ENCODE measurements around the gene PARVB.

PARVB gene

DNA sequence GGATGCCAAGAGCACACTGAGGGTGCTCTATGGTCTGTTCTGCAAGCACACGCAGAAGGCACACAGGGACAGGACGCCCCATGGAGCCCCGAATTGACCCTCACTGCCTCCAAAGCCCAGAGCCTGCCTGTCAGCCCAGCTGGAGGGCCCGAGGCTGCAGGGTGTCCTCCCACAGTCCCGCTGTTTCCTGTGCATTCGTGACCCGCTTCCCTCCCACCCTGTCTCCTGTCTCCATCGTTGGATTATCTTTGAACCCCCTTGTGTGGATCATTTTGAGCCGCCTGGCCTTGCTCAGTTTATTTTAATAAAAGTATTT lies 182.2 kb downstream of the PARVB start:
- DNase-seq, result no peak

GRCh38 chr22:44206696-44207095 lies 182.6 kb downstream of the PARVB start:
- DNase-seq, result no peak

DNA sequence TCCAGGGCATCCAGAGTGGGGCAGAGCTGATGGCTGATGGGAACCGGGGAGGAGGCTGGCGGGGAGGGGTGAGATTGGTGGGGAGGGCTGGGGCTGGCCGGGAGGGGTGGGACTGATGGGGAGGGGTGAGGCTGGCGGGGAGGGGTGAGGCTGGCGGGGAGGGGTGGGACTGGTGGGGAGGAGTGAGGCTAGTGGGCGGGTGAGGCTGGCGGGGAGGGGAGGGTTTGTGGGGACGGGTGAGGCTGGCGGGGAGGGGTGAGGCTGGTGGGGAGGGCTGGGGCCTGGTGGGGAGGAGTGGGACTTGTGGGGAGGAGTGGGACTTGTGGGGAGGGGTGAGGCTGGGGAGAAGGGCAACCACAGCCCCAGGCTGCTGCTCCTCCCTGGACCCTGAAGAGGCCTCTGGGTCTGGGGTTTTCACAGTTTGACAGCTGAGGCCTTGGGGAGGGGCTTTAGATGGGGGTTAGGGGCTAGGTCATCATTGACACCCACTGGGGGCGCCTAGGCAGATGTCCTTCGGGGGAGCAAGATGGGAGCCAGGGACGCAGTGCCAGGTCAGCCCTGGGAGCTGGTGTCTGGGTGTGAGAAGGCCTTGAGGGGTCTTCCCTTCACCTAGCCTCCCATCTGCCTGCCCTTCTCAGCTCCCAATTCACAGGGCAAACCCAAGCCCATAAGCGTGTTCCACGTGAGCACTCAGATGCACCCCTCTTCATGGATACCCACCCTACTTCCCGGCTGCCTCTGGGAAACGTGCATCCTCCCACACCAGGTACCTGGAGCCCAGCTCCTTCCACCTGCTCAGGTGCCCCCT lies 183.3 kb downstream of the PARVB start:
- DNase-seq, result no peak

GRCh38 chr22:44207981-44208317 lies 183.8 kb downstream of the PARVB start:
- no peak for DNase-seq

DNA sequence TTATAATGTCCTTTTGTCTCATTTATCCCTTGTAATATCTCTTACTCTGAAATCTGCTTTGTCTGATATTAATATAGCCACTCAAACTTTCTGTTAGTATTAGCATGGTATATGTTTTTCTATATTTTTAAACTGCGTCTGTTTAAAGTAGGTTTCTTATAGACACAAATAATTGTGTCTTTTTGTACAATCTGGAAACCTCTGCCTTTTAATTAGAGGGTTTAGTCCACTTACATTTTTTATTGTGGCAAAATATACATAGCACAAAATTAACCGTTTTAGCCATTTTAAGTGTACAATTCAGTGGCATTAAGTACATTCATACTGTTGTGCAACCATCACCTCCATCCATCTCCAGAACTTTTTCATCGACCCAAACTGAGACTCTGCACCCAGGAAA lies 185.2 kb downstream of the PARVB start:
- no peak for DNase-seq

- no peak for DNase-seq
Measured at GRCh38 chr22:44210722-44211121, 186.6 kb downstream of the PARVB start.

DNA sequence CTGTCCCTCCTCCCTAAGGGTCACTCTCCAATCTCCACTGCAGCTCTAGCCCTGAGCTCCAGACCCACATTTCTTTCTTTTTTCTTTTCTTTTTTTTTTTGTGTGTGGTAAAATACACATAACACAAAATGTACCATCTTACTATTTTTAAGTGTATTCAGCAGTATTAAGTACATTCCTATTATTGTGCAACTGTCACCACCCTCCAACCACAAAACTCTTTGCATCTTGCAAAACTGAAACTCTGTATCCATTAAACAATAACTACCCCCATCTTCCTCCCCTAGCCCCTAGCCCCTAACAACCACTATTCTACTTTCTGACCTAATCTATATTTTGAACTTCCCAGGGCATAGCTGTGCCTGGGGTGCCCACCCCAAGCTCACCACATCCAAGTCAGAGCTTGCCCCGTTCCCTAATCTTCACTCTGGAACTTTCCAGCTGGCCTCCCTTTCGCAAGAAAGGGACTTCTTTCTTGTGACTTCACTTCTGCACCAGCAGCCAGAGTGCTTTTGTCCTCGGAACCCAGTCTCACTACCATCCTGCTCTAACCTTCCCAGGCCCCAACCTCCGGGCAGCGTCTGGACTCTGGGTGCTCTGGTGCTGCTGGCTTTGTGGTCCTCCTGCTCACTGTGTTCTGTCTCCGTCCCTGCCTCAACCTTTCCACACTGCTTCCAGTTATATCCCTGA lies 187.3 kb downstream of the PARVB start:
- DNase-seq, result no peak

DNA sequence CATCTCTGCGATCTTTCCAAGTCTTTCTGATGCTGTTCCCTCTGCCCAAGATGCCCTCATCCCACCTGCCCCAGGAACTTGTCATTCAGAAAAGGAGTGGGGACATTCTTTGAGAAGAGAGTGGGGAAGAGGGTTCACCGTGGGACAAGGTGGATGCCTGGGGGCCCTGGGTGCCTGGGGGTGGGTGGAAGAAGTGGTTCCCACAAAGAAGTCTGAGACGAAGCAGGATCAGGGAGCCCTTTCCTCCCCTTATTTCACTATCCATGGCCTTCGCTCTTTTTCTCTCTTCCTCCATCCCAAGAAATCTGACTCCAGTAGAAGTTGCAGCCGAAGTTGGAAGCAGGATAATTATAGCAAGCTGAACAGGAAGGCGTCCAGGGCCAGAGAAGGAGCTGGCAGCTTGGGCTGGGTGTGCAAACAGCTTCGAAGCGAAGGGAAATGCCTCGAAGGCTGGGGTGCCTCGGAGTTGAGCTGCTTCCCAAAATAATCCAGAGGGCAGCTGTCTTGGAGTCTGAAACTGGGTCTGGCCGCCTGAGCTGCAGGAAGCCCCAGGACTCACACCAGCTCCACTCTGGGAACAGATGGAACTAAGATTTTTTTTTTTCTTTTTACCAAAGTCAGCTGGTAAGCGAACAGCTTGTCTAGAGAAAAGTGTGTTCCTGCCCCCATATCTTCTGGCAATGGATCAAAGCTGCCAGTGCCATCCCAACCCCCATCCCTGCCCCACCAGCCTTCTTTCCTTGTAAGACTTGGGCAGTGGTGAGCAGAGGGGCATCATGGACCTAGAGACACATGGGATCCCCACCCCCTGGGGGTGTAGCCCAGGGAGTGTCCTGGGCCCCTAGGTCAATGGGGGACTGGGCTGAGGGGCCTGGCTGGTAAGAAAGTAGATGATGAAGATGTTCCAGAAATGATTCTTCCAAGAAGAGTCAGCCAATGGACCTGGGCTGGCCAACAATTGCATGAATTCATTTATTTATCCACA lies 188.1 kb downstream of the PARVB start:
- no peak for DNase-seq

- DNase-seq, result no peak
Measured at GRCh38 chr22:44212936-44213335, 188.8 kb downstream of the PARVB start.

DNA sequence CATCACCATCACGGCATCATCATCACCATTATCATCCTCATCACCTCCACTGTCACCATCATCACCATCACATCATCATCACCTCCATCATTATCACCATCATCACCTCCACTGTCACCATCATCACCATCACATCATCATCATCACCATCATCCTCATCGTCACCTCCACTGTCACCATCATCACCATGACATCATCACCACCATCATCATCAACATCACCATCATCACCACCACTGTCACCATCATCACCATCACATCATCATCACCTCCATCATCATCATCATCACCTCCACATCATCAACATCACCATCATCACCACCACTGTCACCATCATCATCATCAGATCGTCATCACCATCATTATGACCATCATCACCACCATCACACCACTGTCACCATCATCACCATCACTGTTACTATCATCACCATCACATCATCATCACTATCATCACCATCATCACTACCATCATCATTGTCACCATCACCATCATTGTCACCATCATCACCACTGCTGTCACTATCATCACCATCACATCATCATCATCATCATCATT lies 189.5 kb downstream of the PARVB start:
- no peak for DNase-seq

DNA sequence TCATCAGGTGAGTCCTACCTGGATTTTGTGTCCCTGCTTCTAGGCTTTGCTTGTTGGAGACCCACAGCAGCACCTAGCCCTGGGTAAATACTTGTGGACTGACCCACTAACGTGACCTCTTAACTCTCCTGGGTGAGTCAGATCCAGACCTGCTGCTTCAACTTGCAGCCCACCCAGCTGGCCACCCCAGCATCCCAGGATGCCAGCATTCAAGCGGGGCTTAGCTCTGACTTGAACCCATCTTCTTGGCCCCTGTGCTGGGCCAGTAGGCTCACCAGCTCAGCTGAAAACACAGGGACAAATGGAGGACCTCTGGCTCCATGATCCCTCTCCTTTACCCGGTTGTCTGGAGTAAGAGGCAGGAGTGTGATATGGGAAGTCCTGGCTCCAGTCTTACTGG lies 190.1 kb downstream of the PARVB start:
- DNase-seq, result no peak

- DNase-seq, result no peak
Measured at GRCh38 chr22:44214764-44215163, 190.7 kb downstream of the PARVB start.

GRCh38 chr22:44215287-44215686 lies 191.2 kb downstream of the PARVB start:
- no peak for DNase-seq

- DNase-seq, result no peak
Measured at GRCh38 chr22:44217346-44217745, 193.2 kb downstream of the PARVB start.

DNA sequence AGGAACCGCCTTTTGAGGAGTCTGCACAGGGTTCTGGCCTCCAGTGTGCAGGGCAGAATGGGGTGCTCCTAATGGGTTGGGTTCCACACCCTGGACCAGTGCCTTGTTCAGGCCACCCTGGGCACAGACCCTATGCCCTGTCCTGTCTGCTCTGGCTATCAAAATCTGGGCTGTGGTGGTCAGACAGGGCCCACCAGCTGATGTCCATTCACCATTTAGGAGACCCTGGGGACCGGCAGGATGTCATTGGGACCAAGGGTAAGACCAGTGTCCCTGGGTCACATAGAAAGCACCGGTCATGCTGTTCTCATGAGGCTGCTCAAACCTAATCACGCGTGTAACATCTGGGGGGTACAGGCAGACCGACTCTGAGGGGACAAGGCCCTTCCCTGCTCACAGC lies 194.0 kb downstream of the PARVB start:
- DNase-seq, result no peak

DNA sequence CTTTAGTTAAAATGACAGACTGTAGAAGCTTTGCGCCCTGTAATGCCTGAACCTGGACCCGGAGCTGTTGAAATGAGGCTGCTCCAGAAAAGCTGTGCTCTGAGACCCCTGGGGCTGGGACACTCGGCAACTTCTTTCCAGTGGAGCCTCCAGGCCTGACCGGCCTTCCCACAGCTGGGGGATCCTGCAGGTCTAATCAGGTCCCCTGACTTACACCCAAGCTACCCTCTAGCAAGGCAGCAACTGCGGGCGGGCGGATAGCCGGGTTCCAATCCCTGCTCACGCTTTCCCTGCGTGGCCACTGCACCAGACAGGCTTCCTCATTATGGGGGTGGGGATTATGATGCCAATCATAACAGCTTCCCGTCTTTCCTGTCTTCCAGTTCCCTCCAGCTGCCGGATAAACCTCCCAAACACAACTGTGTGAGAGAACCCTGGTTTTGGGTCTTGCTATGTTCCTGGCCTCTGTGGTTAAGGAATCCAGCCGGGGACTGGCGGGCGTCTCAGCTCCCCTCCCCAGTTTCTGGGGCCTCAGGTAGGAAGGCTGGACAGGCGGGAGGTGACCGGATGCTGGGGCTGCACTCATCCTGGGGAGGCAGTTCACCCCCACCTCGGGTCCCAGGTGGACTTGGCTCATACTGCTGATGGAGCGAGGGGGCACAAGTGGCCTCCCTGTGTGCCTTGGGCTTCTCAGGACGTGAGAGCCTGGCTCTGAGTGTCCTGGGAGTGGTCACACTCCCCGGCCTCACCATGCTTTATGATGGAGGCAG lies 195.2 kb downstream of the PARVB start:
- no peak for DNase-seq

GRCh38 chr22:44220727-44221680 lies 196.9 kb downstream of the PARVB start:
- DNase-seq, result no peak

DNA sequence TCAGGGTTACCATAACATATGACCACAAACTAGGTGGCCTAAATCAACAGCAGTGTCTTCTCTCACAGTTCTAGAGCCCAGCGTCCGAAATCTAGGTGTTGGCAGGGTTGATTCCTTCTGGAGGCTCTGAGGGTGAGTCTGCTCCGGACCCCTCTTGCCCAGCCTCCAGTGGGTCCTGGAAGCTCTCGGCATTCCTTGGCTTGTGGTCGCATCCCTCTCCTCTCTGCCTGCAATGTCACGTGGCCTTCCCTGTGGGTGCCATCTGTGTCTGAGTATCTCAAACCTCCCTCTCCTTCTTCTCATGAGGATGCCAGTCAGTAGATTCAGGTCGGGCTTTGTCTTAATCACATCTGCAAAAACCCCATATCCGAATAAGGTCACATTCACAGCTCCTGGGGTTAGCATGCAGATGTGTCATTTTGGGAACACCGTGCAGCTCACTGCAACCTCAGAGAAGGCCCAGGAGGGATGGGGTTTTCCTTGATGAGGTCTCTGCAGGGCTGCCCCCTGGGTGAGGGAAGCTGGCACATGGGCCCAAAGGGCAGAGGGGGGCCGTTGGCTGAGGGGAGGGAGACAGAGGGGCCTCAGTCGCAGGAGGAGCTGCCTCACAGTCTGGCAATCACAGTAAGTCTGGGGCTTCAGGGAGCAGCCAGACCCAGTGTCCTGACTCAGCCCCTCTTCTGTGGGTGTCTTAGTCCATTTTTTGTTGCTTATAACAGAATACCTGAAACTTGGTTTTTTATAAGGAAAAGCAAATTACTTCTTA lies 197.8 kb downstream of the PARVB start:
- no peak for DNase-seq

All from NCI-H1092 (cell line).